IMR-90 (cell line): Measurements from ENCODE around the gene UGT1A1. TPM values are rescaled to one million over a fixed set of nuclear protein-coding genes. Genes with fewer than 3 reads are reported as not detected.

Source experiments
- ATAC-seq: fragments of 200-7000 bp; cut with Tn5 transposase; 2 replicates; pipeline ENCODE4 v1.9.1; 2020; ENCODE audit warnings: low read depth, mild to moderate bottlenecking, moderate library complexity
- BruUV-seq: library from RNA; stranded (reverse); fragments of 400-500 nt; replicated peaks from 2 replicates; lab custom pipeline; 2021; lab: Mats Ljungman, UMichigan
- CTCF ChIA-PET: fragments of 300-600 bp; formaldehyde crosslinking; extraction: SDS; loops from one replicate; lab custom pipeline; 2021; ENCODE audit warnings: antibody characterized with exemption; lab: Yijun Ruan, JAX
- POLR2A ChIA-PET: fragments of 300-600 bp; sonication (Branson Sonifier 250); formaldehyde crosslinking; loops from one replicate; lab custom pipeline; 2022; ENCODE audit warnings: antibody characterized with exemption; ENCODE audit not compliant: unreplicated experiment; lab: Charles Lee
- DNase-seq: peaks from one replicate; pipeline ENCODE4 v3.0.0; 2013
- H2AFZ ChIP-seq: replicated peaks from 2 replicates; pipeline ENCODE3; 2013; ENCODE audit warnings: low read length, mild to moderate bottlenecking; ENCODE audit not compliant: poor library complexity
- H2AK5ac ChIP-seq: 2 replicates; pipeline ENCODE4 v1.6.1; 2013; ENCODE audit warnings: low read depth, low read length, inconsistent platforms
- H2AK9ac ChIP-seq: replicated peaks from 2 replicates; pipeline ENCODE3; 2013; ENCODE audit warnings: mild to moderate bottlenecking, low read depth, low read length, moderate library complexity; ENCODE audit not compliant: poor library complexity
- H2BK120ac ChIP-seq: 2 replicates; pipeline ENCODE4 v1.6.1; 2013; ENCODE audit warnings: low read depth, low read length, inconsistent platforms
- H2BK15ac ChIP-seq: 3 replicates; pipeline ENCODE4 v1.6.1; 2013; ENCODE audit warnings: low read depth, low read length, inconsistent platforms
- H2BK20ac ChIP-seq: 2 replicates; pipeline ENCODE4 v1.6.1; 2013; ENCODE audit warnings: low read depth, mild to moderate bottlenecking, inconsistent platforms, low read length, moderate library complexity
- H2BK5ac ChIP-seq: 2 replicates; pipeline ENCODE4 v1.6.1; 2013; ENCODE audit warnings: mild to moderate bottlenecking, low read depth, low read length, inconsistent platforms; ENCODE audit not compliant: poor library complexity, severe bottlenecking
- H3K14ac ChIP-seq: replicated peaks from 2 replicates; pipeline ENCODE4 v1.6.1; 2013; ENCODE audit warnings: low read depth, low read length, inconsistent platforms
- H3K18ac ChIP-seq: 2 replicates; pipeline ENCODE4 v1.6.1; 2013; ENCODE audit warnings: low read depth, low read length, control low read depth
- H3K23ac ChIP-seq: 2 replicates; pipeline ENCODE4 v1.6.1; 2013; ENCODE audit warnings: low read depth, low read length, inconsistent platforms
- H3K27ac ChIP-seq: 2 replicates; pipeline ENCODE4 v1.5.1; 2013; ENCODE audit warnings: mild to moderate bottlenecking, control low read depth, low read length; ENCODE audit not compliant: insufficient read depth
- H3K27me3 ChIP-seq: 2 replicates; pipeline ENCODE4 v1.6.1; 2013; ENCODE audit warnings: low read length; ENCODE audit not compliant: control insufficient read depth, insufficient read depth
- H3K36me3 ChIP-seq: 2 replicates; pipeline ENCODE4 v1.6.1; 2013; ENCODE audit warnings: low read length, mixed read lengths; ENCODE audit not compliant: control insufficient read depth, insufficient read depth
- H3K4ac ChIP-seq: 2 replicates; pipeline ENCODE4 v1.6.1; 2013; ENCODE audit warnings: low read depth, low read length, inconsistent platforms
- H3K4me1 ChIP-seq: 2 replicates; pipeline ENCODE4 v1.6.1; 2013; ENCODE audit warnings: low read length, mixed read lengths; ENCODE audit not compliant: control insufficient read depth, insufficient read depth
- H3K4me2 ChIP-seq: 2 replicates; pipeline ENCODE4 v1.6.1; 2013; ENCODE audit warnings: low read depth, mild to moderate bottlenecking, control low read depth, low read length, moderate library complexity
- H3K4me3 ChIP-seq: 2 replicates; pipeline ENCODE4 v1.5.1; 2013; ENCODE audit warnings: low read depth, mild to moderate bottlenecking, control low read depth, low read length, moderate library complexity; ENCODE audit not compliant: insufficient read depth
- H3K56ac ChIP-seq: 2 replicates; pipeline ENCODE4 v1.6.1; 2013; ENCODE audit warnings: low read length, inconsistent platforms; ENCODE audit not compliant: insufficient read depth; ENCODE audit errors: extremely low read depth
- H3K79me1 ChIP-seq, 2 experiments: 2 replicates each; pipeline ENCODE4 v1.6.1; 2013; ENCODE audit warnings: low read length in 2 of 2, inconsistent platforms in 1 of 2, low read depth in 1 of 2
- H3K9ac ChIP-seq: 2 replicates; pipeline ENCODE4 v1.6.1; 2013; ENCODE audit warnings: low read depth, low read length, control low read depth
- H3K9me1 ChIP-seq: 2 replicates; pipeline ENCODE4 v1.6.1; 2013; ENCODE audit warnings: low read length, inconsistent platforms; ENCODE audit not compliant: insufficient read depth
- H3K9me3 ChIP-seq: 2 replicates; pipeline ENCODE4 v1.6.1; 2013; ENCODE audit warnings: low read length; ENCODE audit not compliant: control insufficient read depth, insufficient read depth
- H4K20me1 ChIP-seq: 2 replicates; pipeline ENCODE4 v1.6.1; 2013; ENCODE audit warnings: low read length, inconsistent platforms; ENCODE audit not compliant: insufficient read depth
- H4K5ac ChIP-seq: 2 replicates; pipeline ENCODE4 v1.6.1; 2013; ENCODE audit warnings: mild to moderate bottlenecking, low read depth, low read length, control low read depth
- H4K8ac ChIP-seq, 2 experiments: 2 replicates each; pipeline ENCODE4 v1.6.1; 2013; ENCODE audit warnings: low read depth in 2 of 2, low read length in 2 of 2, control low read depth in 1 of 2, inconsistent platforms in 1 of 2
- H4K91ac ChIP-seq: 2 replicates; pipeline ENCODE4 v1.6.1; 2013; ENCODE audit warnings: low read depth, low read length, inconsistent platforms; ENCODE audit not compliant: insufficient read depth
- BHLHE40 ChIP-seq: fragments of 150-350 bp; IDR thresholded peaks from 2 replicates; pipeline ENCODE4 v1.6.1; 2016; ENCODE audit warnings: mild to moderate bottlenecking, low read depth, low read length
- WGBS, 2 experiments: methylation state at CpG; one replicate each; pipeline versions ENCODE4 v1.1.5 to v1.1.7; 2013; ENCODE audit warnings: missing lambda C conversion rate in 2 of 2; ENCODE audit not compliant: insufficient read length in 1 of 2; ENCODE audit errors: extremely low coverage in 2 of 2; 5-methylcytosine and 5-hydroxymethylcytosine counted together
- dilution Hi-C: fragments of 300-500 bp; cut with HindIII; formaldehyde crosslinking; loops from one replicate; pipeline ENCODE4 v1.14.3; 2018; ENCODE audit warnings: low sequenced_read_pairs; ENCODE audit not compliant: unreplicated experiment
- in situ Hi-C: fragments of 300-500 bp; cut with MboI; formaldehyde crosslinking; loops from 3 replicates; pipeline ENCODE4 v1.14.3; 2019; ENCODE audit warnings: low sequenced_read_pairs, inconsistent platforms, mixed read lengths
- intact Hi-C: fragments of 100-400 bp; cut with micrococcal nuclease; formaldehyde crosslinking; loops from 2 replicates; pipeline ENCODE4 v1.10.0; 2022
- polyA plus RNA-seq, 3 experiments: library from polyadenylated mRNA; depleted of rRNA; stranded (reverse); fragments of >200 nt; gene quantifications; 2 replicates each; pipeline ENCODE4 v1.2.3, GENCODE V29; 2012; ENCODE audit warnings: low replicate concordance in 1 of 3
- total RNA-seq: library from RNA; depleted of rRNA; stranded (reverse); fragments of >200 nt; gene quantifications from 2 replicates; pipeline ENCODE4 v1.2.3, GENCODE V29; 2012
- TF ChIP-seq, protein P1 (sequence below): fragments of 150-350 bp; IDR thresholded peaks from 2 replicates; pipeline ENCODE4 v1.6.1; 2016; ENCODE audit warnings: low read depth, mild to moderate bottlenecking, low read length, moderate library complexity, borderline replicate concordance

UGT1A1 gene
- total and polyA plus RNA-seq, 2 of the 4 experiments (the other 2 are of a cell fraction) = not detected

DNA sequence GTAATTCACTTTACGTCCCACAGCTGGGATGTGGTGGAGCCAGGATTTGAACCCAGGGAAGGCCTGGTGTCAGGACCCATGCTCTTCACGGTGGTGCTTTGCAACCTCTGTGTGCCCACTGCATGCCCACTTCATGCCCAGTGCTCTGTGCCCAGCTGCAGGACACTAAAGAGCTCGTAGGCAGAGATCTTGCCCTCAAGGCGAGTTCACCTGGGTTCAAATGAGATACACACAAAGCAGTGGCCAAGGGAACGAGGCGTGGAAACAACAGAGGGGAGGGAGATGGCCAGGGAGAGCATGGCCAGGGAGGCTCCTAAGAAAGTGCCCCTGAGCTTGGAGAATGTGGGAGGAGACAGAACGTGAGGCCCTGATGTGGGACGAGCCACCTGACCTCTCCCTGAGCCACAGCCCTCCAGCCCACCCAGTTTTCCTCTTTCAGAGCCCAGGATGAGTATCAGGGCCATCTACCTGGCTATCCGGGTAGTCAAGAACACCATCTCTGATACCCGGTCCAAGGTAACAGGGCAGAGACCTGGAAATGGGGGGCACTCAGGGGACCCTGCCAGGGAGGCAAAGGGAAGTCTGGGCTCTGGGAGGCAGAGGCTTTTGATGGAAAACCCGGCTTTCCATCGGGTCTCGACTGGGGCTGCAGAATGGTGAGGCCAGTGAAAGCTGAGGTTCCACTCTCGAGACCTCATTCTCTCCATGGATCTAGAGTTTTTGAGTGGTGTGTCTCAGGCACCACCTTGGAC lies 38.4 kb downstream of the UGT1A1 start:
- H2BK5ac ChIP-seq = no peak overlapping the region
- no peak overlapping the region for H3K9ac ChIP-seq
- in situ Hi-C loops = no loop called here
- no peak overlapping the region for H3K4ac ChIP-seq
- intact Hi-C loops = no loop called here
- no peak overlapping the region for H2BK120ac ChIP-seq
- no peaks in the 10 kb centered on the region; the same call in 1 of the 2 replicates for H3K9me3 ChIP-seq
- no peak overlapping the region for H2BK15ac ChIP-seq
- no peaks in the 10 kb centered on the region for H4K20me1 ChIP-seq
- 26% methylated on average over 3 of the region's 14 CpGs; no CpG with 5 or more reads in 1 of the 2 experiments for WGBS, 2 experiments
- H3K36me3 ChIP-seq = no peaks in the 10 kb centered on the region
- TF ChIP-seq, protein P1, sequence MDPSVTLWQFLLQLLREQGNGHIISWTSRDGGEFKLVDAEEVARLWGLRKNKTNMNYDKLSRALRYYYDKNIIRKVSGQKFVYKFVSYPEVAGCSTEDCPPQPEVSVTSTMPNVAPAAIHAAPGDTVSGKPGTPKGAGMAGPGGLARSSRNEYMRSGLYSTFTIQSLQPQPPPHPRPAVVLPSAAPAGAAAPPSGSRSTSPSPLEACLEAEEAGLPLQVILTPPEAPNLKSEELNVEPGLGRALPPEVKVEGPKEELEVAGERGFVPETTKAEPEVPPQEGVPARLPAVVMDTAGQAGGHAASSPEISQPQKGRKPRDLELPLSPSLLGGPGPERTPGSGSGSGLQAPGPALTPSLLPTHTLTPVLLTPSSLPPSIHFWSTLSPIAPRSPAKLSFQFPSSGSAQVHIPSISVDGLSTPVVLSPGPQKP = no peak
- no peak for TF ChIP-seq BHLHE40
- H4K5ac ChIP-seq = no peak overlapping the region
- no peak overlapping the region for H3K18ac ChIP-seq
- no peak overlapping the region for H4K8ac ChIP-seq
- POLR2A ChIA-PET = no interaction called here
- dilution Hi-C loops = no loop called here
- BruUV-seq = no TSS peak
- H3K9me1 ChIP-seq = no peaks in the 10 kb centered on the region
- H3K4me1 ChIP-seq = no peaks in the 10 kb centered on the region
- CTCF ChIA-PET = no interaction called here
- no peak overlapping the region for H3K56ac ChIP-seq
- no peak for ATAC-seq
- no peak overlapping the region for H2AK5ac ChIP-seq
- no peak overlapping the region for H2AK9ac ChIP-seq
- no peak overlapping the region for H3K27ac ChIP-seq
- H3K14ac ChIP-seq = no peak overlapping the region
- no peak overlapping the region for H3K23ac ChIP-seq
- H3K27me3 ChIP-seq = peaks cover 14% of the 10 kb centered on the region
- H4K91ac ChIP-seq = no peak overlapping the region
- H3K79me1 ChIP-seq = no peaks in the 10 kb centered on the region
- no peak overlapping the region for H3K4me2 ChIP-seq
- no peak for DNase-seq
- no peak overlapping the region for H2AFZ ChIP-seq
- no peak overlapping the region for H3K4me3 ChIP-seq
- H2BK20ac ChIP-seq = no peak overlapping the region
